HAP-1 (cell line): ENCODE results near the gene DNAH9.
A peak's percentile ranks its signal among the peaks of the same experiment; 100 is the strongest.

ENCODE experiments used
- DNase-seq, 2 experiments: peaks; one replicate each; pipeline ENCODE4 v3.0.0-alpha.2; 2016 to 2020; ENCODE audit warnings: low spot score in 2 of 2
- H3K27me3 ChIP-seq: fragments of 250-450 bp; sonication (Bioruptor Pico); 2 replicates; pipeline ENCODE4 v1.5.1; 2020; ENCODE audit warnings: low read depth, mild to moderate bottlenecking, moderate library complexity
- H3K36me3 ChIP-seq: fragments of 250-450 bp; sonication (Bioruptor Pico); replicated peaks from 2 replicates; pipeline ENCODE4 v1.5.1; 2020; ENCODE audit warnings: mild to moderate bottlenecking
- H3K4me1 ChIP-seq: fragments of 250-450 bp; sonication (Bioruptor Pico); 2 replicates; pipeline ENCODE4 v1.5.1; 2020; ENCODE audit warnings: mild to moderate bottlenecking
- H3K4me3 ChIP-seq: fragments of 250-450 bp; sonication (Bioruptor Pico); 2 replicates; pipeline ENCODE4 v1.5.1; 2020; ENCODE audit warnings: mild to moderate bottlenecking, moderate library complexity
- H3K9me3 ChIP-seq: fragments of 250-450 bp; sonication (Bioruptor Pico); 2 replicates; pipeline ENCODE4 v1.5.1; 2020; ENCODE audit warnings: mild to moderate bottlenecking, moderate library complexity
- in situ Hi-C: fragments of 300-500 bp; cut with MboI; formaldehyde crosslinking; loops from 3 replicates; pipeline ENCODE4 v1.14.3; 2020; ENCODE audit warnings: low sequenced_read_pairs, inconsistent platforms, mixed read lengths

Gene DNAH9

DNA sequence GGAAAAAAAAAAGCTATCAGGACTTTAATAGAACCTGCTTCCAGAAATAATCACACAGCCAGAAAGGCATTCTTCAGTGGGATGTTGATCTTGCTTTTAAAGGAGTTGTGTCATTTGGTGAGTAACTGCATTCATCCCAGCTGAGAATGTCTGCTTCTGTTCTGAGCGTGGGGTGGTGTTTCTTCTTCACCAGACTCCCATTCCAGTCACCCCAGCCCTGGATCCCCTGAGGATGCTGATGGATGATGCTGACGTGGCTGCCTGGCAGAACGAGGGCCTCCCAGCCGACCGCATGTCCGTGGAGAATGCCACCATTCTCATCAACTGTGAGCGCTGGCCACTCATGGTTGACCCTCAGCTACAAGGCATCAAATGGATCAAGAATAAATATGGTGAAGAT is 276.5 kb downstream of the DNAH9 start:
- Histone ChIP-seq H3K9me3 (no peaks in the 10 kb centered on the region), H3K4me1 (no peaks in the 10 kb centered on the region), H3K27me3 (no peaks in the 10 kb centered on the region), H3K4me3 (no peak overlapping the region), H3K36me3 (no peaks in the 10 kb centered on the region)
- no peak for DNase-seq
- in situ Hi-C loops, result no loop called here

DNA sequence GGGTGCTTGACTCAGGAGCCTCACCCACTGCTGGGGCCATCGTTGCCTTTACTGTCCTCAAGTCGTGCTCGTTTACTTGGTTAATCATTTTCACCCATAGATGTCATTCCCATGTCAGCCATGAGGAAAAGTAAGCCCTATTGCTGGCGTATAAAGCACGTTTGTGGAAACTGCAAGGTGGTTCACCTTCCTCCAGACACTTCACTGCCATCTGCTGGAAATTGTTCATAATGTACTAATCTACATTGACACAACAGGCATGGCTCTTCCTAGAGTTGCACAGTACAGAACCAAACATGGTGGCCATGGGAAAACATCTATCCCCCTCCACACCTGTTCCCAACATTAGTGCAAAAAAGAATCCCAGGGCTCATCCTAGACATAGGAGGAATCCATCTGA is 282.4 kb downstream of the DNAH9 start:
- DNase-seq, result peak; percentile 5 to 9
- in situ Hi-C loops, result no loop called here

DNA sequence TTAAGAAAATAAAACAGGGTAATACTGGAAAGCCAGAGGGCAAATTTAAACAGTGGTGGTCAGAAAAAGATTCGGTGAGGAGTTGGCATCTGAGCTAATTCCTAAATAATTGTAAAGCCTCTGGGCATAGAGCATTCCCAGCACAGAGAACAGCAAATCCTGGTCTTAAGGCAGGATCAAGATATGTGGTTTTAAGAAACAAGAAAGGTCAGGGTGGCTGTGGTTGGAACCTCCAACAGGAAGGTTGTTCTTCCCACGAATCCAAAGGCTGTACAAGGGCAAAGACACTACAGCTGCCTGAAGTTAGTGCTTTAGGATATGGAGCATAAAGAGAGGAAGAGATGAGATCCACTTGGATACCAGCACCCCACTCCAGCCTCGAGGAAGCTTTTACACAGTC is 284.4 kb downstream of the DNAH9 start:
- Histone ChIP-seq H3K27me3 (no peaks in the 10 kb centered on the region), H3K4me1 (no peaks in the 10 kb centered on the region), H3K9me3 (no peaks in the 10 kb centered on the region), H3K36me3 (no peaks in the 10 kb centered on the region), H3K4me3 (no peak overlapping the region)
- DNase-seq, result no peak
- in situ Hi-C loops, result no loop called here

More for the DNA sequence above, 282.4 kb downstream of the DNAH9 start:
- Histone ChIP-seq H3K9me3 (no peaks in the 10 kb centered on the region), H3K36me3 (no peaks in the 10 kb centered on the region), H3K4me1 (no peaks in the 10 kb centered on the region), H3K27me3 (no peaks in the 10 kb centered on the region), H3K4me3 (no peak overlapping the region)

DNA sequence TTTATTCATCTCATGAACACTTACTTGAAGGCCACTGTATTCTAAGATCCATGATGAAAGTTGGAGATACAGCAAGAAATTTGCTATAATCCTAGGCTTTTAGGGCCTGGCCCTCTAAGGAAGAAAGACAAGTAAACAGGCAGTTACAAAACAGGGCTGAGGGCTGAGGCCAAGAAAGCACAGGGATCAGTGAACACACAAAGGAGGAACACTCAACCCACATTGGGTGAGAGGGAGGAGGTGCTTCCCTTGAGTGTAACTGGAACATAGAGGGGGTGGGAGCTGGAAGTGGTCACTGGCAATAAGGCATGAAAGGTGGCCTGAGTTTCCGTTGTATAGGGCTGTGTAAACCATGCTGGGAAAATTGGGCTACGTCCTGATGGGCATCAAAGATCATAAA is 286.8 kb downstream of the DNAH9 start:
- Histone ChIP-seq H3K36me3 (no peaks in the 10 kb centered on the region), H3K27me3 (no peaks in the 10 kb centered on the region), H3K9me3 (no peaks in the 10 kb centered on the region), H3K4me1 (no peaks in the 10 kb centered on the region), H3K4me3 (no peak overlapping the region)
- DNase-seq, result no peak
- in situ Hi-C loops, result no loop called here

DNA sequence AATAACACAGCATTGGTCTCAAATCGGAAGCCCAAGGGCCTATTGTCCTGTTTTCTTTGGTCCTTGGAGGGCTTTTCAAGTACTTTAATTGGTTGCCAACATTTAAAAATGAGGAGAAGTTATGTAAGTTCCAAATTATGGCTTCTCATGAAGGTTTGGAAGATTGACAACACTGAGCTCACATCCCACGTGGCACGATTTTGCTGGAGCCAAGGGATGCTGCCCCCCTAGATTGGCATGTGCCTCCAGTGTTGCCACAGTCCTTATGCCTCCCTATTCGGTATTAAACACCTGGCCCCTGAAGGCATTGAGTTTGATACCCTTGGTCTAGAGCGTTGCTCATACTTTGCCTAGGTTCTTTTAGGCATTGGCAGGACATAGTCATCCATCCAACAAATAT is 291.0 kb downstream of the DNAH9 start:
- no peak for DNase-seq
- Histone ChIP-seq H3K9me3 (no peaks in the 10 kb centered on the region), H3K36me3 (no peaks in the 10 kb centered on the region), H3K4me1 (no peaks in the 10 kb centered on the region), H3K4me3 (no peak overlapping the region), H3K27me3 (no peaks in the 10 kb centered on the region)
- in situ Hi-C loops, result no loop called here

DNA sequence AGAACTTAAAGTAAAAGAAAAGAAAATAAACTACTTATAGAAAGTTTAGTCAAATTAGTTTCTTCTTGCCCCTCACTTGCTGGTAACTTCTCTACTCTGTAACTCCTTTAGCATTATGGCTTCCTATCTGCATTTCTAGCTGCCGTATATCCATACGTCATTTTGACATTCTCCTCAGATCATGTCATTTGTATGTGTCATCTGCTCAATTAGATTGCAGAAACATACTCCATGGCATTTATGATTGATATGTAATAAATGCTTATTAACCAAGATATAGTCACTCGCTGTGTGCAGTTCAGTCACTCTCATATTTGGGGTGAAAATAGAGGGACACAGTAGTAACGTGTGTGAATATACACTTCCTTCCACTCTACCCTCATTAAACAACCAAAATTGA is 295.6 kb downstream of the DNAH9 start:
- Histone ChIP-seq H3K9me3 (no peaks in the 10 kb centered on the region), H3K36me3 (no peaks in the 10 kb centered on the region), H3K27me3 (no peaks in the 10 kb centered on the region), H3K4me1 (no peaks in the 10 kb centered on the region), H3K4me3 (no peak overlapping the region)
- no peak for DNase-seq
- in situ Hi-C loops, result no loop called here

DNA sequence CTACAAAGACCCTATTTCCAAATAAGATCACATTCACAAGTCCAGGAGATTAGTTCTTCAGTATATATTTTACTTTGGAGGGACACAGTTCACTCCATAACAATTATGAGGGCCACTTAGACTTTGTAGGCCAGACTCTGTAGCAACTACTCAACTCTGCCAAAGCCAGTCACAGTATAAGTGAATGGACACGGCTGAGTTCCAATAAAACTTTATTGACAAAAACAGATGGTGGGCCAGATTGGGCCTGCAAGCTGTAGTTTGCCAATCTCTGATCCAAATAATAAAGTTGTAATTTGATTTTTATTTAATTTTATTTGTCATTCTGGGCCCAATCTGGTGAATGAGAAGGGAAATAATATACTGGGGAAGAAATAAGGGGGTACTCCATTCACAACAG is 297.9 kb downstream of the DNAH9 start:
- no peaks in the 10 kb centered on the region for H3K4me1 ChIP-seq
- H3K9me3 ChIP-seq, result no peaks in the 10 kb centered on the region
- H3K27me3 ChIP-seq, result no peaks in the 10 kb centered on the region
- H3K36me3 ChIP-seq, result no peaks in the 10 kb centered on the region
- DNase-seq, result no peak
- H3K4me3 ChIP-seq, result no peak overlapping the region
- in situ Hi-C loops, result no loop called here

DNA sequence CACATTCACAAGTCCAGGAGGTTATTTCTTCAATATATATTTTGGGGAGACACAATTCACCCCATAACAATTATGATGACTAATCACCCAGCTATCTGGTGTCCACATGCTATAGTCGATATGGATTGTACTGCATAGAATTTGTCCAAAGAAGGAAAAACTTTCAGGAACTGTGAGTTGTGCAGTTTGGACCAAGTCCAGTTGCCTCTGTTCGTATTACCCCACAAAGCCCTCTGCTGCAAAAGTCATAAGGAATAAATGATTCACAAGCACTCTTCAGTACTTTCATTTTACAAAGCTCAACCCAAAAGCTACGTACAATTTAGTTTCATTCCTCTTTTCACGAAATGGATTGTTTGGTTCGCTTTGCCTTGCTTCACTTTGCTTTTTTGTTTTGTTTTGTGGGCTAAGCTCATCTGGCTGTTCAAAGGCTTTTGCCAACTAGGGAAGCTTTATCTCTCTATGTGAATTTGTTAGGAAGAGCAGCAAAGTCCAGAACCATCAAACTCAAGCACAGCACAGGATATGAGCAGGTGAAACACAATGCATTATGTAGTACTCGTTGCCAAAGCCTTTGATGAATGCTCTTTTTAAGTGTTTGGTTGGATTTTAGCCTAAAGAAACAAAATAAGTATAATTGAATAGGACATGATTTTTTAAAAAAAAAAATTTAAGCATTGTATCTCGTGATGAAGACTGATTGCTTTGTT is 300.4 kb downstream of the DNAH9 start:
- in situ Hi-C loops, result no loop called here
- no peaks in the 10 kb centered on the region for H3K27me3 ChIP-seq
- no peaks in the 10 kb centered on the region for H3K36me3 ChIP-seq
- H3K4me3 ChIP-seq, result no peak overlapping the region
- H3K4me1 ChIP-seq, result no peaks in the 10 kb centered on the region
- DNase-seq, result no peak
- no peaks in the 10 kb centered on the region for H3K9me3 ChIP-seq

DNA sequence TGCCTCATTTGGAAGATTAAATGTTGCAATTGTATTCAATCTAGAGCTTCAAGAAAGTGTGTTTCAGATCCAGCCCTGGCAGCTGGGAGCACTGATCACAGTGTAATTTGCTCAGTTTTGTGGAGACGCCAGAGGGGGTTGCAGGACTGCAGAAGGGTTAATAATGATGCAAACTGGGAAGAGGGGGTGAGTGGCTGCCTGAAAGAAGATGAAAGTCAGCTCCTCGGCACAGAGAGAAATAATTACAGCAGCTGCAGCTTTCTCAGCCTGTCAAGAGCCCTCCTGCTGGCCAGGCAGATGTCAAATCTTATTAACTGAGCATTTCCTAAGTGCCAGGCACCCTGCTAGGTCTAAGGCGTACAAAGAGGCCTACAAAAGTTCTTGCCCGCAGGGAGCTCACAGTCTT is 301.3 kb downstream of the DNAH9 start:
- no peak for DNase-seq
- H3K4me1 ChIP-seq, result no peaks in the 10 kb centered on the region
- H3K4me3 ChIP-seq, result no peak overlapping the region
- H3K27me3 ChIP-seq, result no peaks in the 10 kb centered on the region
- no peaks in the 10 kb centered on the region for H3K36me3 ChIP-seq
- H3K9me3 ChIP-seq, result no peaks in the 10 kb centered on the region
- in situ Hi-C loops, result no loop called here

DNA sequence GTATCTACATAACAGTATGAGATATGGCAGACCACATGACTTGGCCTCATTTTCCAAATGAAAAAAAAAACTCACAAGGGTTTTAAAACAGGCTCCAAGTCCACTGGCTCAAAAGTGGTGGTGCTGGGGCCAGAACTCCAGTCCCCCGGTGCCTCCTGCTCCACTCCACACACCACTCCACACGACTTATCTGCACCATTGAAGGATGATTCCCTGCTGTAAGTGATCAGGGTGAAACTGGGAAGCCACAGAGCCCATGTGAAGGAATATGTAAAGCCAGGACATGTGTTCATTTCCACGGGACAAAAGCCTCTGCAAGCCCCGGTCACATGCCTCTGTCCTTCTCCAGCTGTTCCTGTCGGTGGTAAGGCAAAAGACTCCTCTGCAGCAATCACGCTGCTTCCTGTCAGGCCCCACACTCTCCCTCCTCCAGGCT is 301.8 kb downstream of the DNAH9 start:
- Histone ChIP-seq H3K4me3 (no peak overlapping the region), H3K27me3 (no peaks in the 10 kb centered on the region), H3K4me1 (no peaks in the 10 kb centered on the region), H3K36me3 (no peaks in the 10 kb centered on the region), H3K9me3 (no peaks in the 10 kb centered on the region)
- DNase-seq, result no peak
- in situ Hi-C loops, result no loop called here

DNA sequence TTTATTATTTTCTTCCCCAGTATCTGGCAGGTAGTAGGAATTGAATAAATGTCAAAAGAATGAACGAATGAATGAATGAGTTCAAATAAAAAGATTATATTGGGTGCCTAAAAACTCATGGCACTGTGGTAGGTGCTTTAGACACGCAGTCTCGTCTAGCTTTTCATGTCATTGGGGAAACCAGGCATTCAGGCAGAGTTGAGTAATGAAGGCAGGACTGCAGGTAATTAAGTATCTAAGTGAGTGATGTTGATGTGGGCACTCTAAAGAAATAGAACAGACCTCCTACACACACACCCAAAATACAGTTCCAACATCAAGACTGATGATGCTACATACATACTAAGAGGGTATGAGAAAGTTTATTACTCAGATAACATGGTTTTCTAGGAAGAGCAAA is 302.4 kb downstream of the DNAH9 start:
- H3K9me3 ChIP-seq, result no peaks in the 10 kb centered on the region
- H3K4me1 ChIP-seq, result no peaks in the 10 kb centered on the region
- H3K27me3 ChIP-seq, result no peaks in the 10 kb centered on the region
- DNase-seq, result no peak
- in situ Hi-C loops, result no loop called here
- no peaks in the 10 kb centered on the region for H3K36me3 ChIP-seq
- no peak overlapping the region for H3K4me3 ChIP-seq

DNA sequence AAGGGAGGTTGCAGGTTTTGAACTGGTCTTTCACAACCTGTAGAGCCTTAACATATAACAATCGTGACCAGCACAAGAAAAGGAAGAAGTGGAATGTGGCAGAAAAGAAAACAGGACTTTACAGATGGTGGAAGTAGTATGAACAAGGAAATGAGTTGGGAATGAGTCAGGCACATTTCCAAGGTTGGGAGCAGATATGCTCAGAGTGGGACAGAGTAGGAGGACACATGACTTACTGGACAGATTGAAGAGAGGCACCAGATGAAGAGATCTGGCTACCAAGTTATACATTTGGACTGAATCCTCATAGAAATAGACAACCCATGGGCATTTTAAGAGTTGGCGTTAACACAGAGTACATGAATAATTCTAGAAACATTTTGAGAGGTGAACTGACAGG is 303.7 kb downstream of the DNAH9 start:
- Histone ChIP-seq H3K4me1 (no peaks in the 10 kb centered on the region), H3K9me3 (no peaks in the 10 kb centered on the region), H3K27me3 (no peaks in the 10 kb centered on the region), H3K4me3 (no peak overlapping the region), H3K36me3 (no peaks in the 10 kb centered on the region)
- no peak for DNase-seq
- in situ Hi-C loops, result no loop called here

DNA sequence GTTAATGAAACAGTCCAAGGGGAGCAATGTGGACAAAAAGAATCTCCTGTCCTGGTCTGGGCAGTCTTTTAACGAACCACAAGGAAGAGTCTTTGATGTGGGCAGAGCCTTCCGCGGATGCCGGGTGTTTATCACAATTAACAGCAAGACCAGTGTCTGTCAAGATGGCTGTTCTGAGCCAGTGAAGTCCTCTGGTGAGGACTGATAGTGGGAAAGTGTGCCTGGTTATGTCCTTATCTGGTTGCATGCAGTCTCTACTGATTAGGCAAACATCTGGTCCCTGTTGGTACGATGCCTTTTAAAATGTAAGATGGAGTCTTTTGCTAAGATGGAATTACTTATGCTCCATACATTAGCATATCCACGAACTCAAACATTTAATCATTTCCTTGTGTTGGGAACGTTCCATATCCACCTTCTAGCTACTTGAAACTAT is 310.5 kb downstream of the DNAH9 start:
- Histone ChIP-seq H3K9me3 (no peaks in the 10 kb centered on the region), H3K4me1 (no peaks in the 10 kb centered on the region)

DNA sequence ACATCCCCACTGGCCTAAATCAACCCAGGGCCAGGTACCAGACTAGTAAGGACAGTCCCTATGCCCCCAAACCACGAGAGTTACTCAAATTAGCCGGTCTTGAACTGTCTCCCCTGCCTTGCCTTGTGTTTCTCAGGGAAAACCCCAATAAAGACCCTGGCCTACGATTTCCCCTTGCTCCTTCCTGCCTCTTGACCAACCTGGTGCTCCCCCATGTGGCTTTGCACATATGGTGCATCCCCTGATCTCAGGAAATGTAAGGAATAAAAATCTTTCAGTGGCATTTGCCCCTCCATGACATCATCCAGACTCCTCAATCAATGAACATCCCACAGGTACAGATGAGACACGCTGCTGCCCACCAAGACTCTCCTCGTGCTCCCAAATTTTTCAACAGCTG is 311.1 kb downstream of the DNAH9 start:
- Histone ChIP-seq H3K4me1 (no peaks in the 10 kb centered on the region), H3K4me3 (no peak overlapping the region), H3K9me3 (no peaks in the 10 kb centered on the region), H3K36me3 (no peaks in the 10 kb centered on the region), H3K27me3 (no peaks in the 10 kb centered on the region)
- in situ Hi-C loops, result no loop called here
- no peak for DNase-seq

More for the DNA sequence above, 310.5 kb downstream of the DNAH9 start:
- Histone ChIP-seq H3K4me3 (no peak overlapping the region), H3K36me3 (no peaks in the 10 kb centered on the region), H3K27me3 (no peaks in the 10 kb centered on the region)
- DNase-seq, result no peak
- in situ Hi-C loops, result no loop called here

DNA sequence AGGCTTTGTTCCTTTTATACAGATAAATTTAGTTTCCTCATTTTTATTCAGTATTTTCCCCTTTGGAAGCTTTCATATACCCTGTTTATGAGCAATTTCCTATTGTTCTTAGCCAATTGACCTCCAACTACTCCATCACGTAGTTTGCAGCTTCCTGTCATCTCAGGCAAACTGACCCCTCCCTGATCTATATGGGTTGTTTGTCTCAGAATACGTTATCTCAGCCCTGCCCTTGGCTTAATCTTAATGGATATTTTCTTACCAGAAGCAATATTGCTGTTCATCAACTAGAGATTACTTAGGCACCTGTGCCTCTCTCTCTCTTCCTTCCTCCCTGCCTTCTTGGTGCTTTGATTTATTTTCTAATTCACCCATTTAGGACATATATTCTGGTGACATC is 317.8 kb downstream of the DNAH9 start:
- in situ Hi-C loops, result no loop called here
- DNase-seq, result no peak

More for the DNA sequence above, 317.8 kb downstream of the DNAH9 start:
- H3K4me1 ChIP-seq, result no peaks in the 10 kb centered on the region
- no peak overlapping the region for H3K4me3 ChIP-seq
- no peaks in the 10 kb centered on the region for H3K36me3 ChIP-seq
- H3K9me3 ChIP-seq, result no peaks in the 10 kb centered on the region
- no peaks in the 10 kb centered on the region for H3K27me3 ChIP-seq
